DOHH2 (cell line): ENCODE data around the gene TMEM30B.

Experiments
- EZH2phosphoT487 ChIP-seq: fragments of 200-600 bp; sonication (generic); IDR thresholded peaks from 2 replicates; pipeline ENCODE4 v1.6.1; 2017; ENCODE audit warnings: borderline replicate concordance, mild to moderate bottlenecking, antibody characterized with exemption, low read length, moderate library complexity, mixed read lengths
- TF ChIP-seq, protein P1 (sequence below): fragments of 200-600 bp; sonication (generic); IDR thresholded peaks from one replicate; pipeline ENCODE4 v1.5.1; 2014; ENCODE audit warnings: antibody characterized with exemption, mild to moderate bottlenecking, low read depth, low read length; ENCODE audit not compliant: poor library complexity, severe bottlenecking

DNA sequence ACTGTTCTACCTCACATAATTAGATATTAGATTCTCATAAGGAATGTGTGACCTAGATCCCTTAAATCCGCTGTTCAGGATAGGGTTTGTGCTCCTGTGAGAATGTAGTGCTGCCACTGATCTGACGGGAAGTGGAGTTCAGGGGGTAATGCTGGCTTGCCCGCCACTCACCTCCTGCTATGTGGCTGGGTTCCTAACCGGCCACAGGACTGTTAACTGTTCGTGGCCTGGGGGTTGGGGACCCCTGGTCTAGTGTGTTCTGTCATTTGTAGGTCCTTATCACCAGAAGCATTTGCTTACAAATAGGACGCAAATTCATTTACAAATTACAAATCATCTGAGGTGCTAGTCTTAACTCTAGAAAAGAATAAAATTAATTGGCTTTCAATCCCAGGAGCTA is 16.4 kb upstream of the TMEM30B start:
- TF ChIP-seq, protein P1, sequence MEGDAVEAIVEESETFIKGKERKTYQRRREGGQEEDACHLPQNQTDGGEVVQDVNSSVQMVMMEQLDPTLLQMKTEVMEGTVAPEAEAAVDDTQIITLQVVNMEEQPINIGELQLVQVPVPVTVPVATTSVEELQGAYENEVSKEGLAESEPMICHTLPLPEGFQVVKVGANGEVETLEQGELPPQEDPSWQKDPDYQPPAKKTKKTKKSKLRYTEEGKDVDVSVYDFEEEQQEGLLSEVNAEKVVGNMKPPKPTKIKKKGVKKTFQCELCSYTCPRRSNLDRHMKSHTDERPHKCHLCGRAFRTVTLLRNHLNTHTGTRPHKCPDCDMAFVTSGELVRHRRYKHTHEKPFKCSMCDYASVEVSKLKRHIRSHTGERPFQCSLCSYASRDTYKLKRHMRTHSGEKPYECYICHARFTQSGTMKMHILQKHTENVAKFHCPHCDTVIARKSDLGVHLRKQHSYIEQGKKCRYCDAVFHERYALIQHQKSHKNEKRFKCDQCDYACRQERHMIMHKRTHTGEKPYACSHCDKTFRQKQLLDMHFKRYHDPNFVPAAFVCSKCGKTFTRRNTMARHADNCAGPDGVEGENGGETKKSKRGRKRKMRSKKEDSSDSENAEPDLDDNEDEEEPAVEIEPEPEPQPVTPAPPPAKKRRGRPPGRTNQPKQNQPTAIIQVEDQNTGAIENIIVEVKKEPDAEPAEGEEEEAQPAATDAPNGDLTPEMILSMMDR = no peak
- TF ChIP-seq EZH2phosphoT487 = no peak
